COR-L47 (cell line): ENCODE measurements around the gene NAGA.
"Not testable (repeated sequence)": the region's sequence is repeated elsewhere in the genome, so short reads cannot be mapped to it uniquely, and the experiment has no call there.

Experiments used
- DNase-seq: peaks from one replicate; lab custom pipeline; 2025; lab: John Stamatoyannopoulos, UW

The NAGA gene

DNA sequence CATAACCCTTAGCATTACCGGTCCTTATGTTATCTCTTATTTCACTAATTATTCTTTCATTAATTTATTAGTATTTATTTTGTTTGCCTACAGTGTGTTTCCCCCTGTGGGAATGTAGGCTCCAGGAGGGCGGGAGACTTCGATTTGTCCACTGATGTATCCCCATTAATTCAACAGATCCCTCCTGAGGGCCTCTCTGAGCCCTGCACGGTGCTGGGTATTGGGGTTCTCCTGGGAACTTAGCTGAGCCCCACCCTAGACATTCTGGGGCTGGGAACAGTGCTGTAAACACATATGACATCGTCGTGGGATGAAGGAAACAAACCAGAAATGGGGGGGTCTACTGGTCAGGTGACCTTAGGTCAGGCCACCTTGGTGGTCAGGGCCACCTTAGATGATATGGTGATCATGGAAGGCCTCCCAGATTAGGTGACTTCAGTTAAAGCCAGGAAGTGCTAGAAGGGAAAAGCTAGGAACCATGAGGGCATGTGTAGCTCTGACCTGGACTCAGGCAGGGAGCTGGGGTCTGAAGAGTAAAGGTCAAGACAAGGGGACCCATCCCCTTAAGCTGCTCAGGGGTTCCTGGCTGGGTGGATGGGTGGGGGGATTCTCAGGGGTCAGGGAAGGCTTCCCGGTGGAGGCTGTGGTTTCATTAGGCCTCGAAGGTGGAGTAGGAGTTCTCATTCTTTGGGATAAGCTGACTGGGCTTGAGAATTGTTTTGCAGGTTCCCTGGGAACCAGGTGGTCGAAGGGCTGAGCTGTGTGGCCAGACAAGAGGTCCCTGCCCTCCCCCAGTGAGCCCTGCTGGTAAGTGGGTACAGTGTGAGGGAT, 4.4 kb upstream of the NAGA start:
- no peak for DNase-seq

DNA sequence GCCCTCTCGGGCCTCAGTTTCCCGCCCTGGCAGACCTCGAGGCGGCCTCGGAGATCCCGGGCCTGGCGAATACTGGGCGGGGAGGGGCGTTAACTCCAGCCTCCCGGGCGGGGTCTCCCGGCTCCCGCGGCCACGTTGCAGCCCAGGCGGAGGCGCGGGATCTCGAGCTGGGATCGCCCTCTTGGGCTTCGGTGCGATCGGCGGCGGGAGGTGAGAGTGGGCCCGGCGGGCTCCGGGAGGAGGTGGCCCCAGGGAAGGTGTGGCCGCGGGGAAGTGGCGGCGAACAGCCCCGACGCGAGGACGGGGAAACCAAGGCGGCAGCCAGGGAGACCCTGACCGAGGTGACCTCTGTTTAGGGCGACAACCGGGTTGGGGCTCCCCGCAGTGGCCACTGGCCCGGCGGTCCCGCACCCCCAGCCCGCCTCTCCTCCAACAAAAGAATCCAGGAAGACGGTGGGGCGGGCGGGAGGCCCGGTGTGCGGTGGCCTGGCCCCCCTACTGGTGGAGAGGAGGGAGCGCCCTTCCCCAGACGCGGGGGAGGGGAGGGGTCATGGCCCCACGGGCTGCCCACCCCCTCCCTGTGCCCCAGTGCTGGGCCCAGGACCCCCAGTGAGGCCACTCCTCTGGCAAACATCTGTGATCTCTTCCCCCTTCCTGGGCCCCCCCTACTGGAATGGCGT, 3.7 kb upstream of the NAGA start, which contains the start of gene PHETA2:
Gene PHETA2 (plus strand): TSS at position 117 of the 680 bp plus-strand sequence. CDS start 3,046 bp downstream, outside the sequence.
- no peak for DNase-seq

DNA sequence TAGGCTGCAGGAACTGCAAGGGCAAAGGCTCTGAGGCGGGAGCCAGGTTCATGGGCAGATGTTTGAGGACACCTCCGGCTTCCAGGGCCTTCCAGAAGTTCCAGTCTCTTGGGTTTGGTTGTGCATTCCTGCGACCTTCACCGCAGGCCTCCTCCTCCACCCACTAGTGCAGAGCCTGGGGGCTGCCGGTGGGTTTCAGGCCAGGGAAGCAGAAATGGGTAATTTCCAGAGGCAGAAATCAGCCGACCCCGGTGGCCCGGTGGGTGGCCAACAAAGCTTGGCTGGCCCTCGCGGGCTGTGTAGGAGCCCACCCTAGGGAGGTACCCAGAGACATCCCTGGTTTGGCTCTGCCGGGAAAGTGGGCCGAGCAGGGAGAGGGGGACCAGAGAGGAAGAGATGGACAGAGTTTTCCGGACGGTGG, 3.0 kb upstream of the NAGA start:
- no peak for DNase-seq

DNA sequence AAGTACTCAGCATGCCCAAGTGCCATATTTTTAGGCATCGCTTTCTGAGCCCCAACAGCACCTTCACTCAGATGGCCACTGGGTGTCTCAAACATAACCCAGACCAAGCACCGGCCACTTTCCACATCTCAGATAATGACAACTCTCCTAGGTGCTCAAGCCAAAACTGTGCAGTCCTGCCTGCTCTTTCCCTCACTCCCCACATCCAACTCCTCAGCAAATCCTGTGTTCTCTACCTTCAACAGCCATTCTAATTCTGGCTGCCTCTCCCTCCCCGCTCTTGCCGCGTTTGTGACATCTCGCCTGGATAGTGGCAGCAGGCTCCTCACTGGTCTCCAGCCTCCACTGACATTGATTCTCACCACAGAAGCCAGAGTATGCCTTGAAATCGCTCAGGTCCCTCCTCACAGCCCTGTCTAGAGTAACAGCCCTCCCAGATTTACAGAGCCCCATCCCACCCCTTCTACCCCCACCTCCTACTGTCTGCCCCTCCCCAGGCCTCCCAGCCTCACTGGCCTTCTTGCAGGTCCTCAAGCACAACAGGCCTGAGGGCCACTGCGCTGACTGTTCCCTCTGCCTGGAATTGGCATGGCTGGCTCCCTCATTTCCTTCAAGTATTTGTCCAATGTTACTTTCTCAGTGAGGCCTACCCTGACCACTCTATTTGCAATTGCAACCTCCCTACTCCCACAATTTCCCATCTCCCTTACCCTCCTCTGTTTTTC, 2.2 kb upstream of the NAGA start:
- DNase-seq = no peak

DNA sequence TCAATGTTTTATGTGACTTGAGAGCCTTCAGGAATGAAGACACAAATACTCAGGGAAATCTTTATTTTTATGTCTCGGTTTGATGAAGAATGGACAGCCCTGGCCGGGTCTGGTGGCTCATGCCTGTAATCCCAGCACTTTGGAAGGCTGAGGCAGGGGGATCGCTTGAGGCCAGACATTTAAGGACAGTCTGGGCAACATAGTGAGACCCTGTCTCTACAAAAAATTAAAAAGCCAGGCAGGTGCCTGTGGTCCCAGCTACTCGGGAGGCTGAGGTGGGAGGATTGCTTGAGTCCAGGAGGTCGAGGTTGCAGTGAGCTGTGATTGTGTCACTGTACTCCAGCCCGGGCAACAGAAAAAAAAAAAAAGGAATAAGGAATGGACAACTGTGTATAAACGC, 896 bp upstream of the NAGA start:
- DNase-seq = not testable (repeated sequence)

DNA sequence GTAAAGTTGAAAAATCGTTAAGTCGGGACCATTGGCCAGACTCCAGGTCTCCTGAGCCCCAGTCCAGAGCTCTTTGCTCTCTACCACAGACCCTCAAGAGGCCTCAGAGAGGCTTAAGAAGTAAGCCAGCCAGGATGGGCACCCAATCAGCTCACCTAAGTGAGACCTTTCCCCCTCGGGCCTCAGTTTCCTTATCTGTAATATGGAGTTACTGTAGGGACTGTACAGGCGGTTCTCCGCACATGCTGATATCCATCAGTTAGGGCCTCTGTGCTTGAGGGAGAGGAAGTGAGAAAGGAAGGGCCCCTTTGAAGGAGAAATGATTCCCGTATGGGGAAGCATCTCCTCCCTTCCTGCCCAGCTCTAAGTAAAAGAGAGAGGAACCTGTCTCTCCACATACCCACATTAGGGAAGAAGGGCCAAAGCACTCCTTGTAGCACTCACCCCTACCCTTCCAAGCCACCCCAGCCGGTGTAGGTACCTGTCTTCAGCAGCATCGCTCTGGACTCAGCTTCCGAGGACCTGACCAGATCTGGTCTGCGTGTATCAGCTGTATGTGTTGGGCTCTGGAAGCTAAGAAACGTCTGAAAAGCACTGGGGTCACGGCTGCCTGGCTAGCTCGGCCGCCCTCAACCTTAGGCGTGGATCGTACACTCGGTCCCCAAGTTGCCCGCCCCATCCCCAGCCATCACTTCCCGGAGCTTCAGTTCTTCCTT, 653 bp downstream of the NAGA start:
- no peak for DNase-seq

DNA sequence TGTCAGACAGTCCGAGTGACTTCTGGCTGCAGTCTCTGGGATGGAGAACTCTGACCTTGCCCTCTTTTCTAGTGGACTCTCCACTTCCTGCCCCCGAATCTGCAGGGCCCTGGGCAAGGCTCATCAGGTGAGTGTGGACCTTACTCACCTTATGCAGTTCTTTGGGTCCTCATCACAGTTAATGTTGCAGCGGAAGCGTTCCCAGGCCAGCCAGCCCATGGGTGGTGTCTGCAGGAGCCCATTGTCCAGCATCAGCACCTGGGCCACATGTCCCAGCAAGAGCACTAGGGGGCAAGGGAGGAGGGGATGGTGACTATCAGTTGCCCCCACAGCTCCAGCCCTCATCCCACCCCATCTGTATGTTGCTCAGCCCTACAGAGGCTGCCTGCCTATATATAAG, 2.3 kb downstream of the NAGA start:
- DNase-seq = no peak

DNA sequence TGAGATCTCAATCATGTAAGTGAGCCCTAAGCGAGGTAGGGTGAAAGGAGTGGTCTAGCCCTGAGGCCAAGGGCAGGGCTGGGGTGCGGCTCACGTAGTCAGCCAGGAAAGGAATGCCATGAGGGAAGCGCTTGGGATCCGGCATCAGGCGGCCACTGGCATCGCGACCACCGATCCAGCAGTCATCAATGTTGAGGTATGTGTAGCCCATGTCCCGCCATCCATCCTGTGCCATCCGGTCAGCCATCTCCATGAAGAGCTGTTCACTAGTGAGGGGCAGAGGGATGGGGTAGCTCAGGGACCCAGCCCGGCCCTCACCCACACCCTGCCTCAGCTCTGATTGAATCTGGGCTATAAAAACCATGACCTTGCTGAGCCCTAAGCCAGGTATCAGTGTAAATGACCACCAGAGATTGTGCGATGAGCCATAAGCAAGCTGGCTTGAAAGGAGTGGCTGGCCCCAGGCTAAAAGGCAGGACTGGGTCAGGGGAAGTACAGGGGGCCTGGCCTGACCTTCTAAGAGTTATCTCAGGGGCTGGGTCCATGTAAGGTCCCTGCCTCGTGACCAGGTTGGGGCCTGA, 2.9 kb downstream of the NAGA start:
- DNase-seq = no peak

DNA sequence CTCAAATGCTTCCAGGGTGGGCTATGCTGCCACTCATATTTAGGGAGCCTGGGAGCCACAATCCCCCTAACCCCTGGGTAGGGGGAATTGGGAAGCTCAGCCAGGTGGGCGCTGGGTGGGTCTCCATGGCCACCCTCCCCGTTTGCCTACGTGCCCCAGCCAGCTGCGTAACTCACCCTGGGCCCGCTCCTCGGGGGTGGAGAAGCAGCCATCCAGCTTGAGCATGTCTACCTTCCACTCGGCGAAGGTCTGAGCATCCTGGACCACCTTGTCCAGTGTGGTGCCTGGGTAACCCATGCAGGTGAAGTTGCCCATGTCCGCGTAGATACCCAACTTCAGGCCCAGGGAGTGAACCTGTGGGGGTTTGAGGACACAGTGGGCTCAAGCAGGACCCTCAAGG, 3.7 kb downstream of the NAGA start:
- no peak for DNase-seq

DNA sequence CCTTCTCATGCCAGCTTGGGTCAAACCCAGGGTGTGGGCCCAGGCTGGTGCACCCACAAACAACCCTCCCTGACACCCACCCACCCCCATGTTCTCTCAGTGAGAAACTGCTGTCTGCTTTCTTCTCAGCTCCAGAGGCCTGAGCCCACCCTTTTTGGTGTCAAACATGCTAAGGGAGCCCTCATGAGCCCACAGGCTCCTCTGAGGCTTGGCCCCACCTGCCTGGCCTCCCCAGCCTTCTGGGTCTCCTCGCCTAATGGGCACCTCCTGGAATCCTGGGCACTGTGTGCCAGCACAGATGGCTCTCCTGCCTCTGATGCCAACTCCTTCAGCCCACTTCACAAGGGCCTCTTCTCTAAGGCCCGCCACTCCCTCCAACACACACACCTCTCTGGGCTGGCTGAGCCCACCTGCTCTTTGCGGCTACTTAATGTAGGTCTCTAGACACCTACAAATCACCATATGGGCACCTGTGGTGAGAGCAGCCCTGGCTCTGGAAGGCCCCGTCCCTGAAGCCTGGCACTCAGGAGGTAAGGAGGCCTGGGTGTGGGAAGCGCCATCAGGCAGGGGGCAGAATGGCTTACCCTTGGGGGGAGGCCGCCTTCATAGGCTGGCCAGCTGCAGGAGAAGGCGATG, 4.4 kb downstream of the NAGA start:
- DNase-seq = no peak

DNA sequence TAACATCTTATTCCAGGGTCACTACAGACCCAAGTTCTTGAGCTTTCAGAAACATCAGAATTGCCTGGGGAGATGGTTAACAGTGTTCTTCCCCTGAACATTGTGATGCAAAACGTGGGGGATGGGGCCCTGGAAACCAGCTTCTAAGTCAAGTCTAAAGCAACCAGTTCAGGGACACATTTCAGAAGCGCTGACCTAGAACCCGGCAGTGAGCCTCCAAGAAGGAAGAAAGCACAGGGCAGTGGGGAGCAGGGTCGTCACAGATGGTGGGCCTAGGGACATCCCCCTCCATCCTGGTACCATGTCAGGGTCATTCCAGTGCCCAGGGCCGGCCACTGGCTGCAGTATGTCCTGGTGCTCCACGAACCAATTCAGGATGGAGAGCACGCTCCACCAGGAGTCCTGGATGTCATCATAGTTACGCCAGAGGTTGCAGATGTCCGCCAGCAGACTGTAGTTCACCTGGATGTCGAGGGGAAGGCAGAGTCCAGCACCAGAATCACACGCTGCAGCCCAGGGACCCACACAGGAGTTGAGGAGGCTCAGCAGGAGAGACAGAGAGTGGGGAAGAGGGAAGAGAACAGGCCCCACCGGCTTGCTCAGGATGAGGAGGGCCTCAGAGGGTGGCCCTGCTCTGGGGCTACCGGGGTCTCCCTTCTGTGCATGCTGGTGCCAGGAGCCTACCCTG, 5.0 kb downstream of the NAGA start:
- no peak for DNase-seq

DNA sequence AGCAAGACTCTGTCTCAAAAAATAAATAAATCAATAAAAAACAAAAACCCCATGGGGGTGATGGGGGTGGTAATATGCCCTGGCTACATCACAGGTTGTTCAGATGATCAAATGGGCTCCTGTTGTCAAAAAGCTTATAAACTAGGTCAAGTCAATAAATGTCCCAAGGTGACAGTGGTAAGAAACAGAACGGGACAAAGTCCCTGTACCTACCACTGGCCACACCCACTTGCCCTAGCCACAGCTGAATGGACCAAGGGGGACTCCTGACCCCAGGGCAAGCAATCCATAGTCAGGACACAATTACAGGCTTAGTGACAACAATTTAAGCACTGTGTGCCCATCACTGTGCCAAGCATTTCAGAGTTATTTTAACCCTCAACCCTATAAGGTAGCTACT, 6.0 kb downstream of the NAGA start:
- no peak for DNase-seq

DNA sequence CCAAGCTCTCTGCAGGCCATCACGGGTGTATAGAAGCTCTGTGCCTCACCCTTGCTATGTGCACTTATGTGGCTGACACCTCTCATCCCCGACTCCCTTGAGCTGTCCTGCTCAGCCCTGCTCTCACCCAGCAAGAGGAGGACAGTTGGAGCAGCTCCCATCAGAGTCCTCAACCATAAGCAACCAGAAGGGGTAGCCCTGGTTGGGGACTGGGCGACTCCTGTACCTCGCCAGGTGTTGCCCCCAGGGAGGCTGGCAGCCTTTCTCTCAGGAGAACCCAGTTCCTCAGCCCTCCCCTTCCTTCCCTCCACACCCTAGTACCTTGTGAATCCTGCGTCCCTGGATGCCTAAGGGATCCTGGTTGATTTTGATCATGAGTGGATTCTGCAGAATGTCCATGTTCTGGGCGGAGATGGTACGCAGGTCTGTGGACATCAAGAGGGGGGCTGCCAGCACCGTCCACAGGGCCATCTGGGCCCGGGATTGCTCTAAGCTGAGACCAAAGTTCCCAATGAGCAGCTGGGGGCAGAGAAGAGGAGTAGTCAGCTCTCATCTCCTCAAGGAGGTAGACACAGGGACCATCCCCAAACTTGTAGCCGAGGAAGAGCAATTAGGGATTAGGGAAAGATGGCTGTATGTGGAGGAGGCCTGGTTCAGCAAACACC, 8.0 kb downstream of the NAGA start:
- DNase-seq = no peak

DNA sequence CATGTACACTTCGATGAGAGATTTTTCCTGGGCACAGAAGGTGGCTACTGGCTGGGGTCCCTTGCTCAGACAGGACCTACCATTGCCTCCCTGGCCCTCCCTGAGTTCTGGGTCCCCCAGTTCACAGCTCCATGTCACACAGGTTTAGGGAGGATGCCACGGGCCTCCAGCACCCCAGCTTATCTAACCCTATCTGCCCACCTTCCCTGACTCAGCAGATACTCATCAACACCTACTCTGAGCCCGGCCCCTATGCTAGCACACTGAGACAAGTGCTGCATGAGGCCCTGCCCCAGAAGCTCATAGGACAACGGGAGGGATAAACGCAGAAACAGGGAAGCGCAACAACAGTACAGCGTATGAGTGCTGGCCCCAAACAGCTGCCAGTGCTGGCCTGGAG, 9.6 kb downstream of the NAGA start:
- no peak for DNase-seq

DNA sequence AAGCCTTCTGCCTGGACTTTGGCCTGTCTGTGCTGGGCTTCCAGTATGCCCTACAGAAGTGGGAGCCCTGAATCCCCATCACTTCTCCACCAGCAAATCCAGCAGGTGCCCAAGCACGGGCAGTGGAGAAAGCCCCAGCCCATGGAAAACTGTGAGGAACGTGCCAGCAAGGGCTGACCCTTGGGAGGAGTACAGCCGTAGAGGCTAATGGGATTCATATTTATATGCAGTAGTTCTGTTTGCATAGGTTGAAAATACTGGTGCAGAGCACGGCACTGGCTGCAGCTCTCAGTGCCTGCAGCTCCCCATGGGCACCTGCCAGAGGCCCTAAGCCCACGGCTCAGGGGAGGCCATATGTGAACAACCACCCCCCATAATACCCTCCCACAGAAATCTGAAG, 10.1 kb downstream of the NAGA start:
- DNase-seq = no peak

DNA sequence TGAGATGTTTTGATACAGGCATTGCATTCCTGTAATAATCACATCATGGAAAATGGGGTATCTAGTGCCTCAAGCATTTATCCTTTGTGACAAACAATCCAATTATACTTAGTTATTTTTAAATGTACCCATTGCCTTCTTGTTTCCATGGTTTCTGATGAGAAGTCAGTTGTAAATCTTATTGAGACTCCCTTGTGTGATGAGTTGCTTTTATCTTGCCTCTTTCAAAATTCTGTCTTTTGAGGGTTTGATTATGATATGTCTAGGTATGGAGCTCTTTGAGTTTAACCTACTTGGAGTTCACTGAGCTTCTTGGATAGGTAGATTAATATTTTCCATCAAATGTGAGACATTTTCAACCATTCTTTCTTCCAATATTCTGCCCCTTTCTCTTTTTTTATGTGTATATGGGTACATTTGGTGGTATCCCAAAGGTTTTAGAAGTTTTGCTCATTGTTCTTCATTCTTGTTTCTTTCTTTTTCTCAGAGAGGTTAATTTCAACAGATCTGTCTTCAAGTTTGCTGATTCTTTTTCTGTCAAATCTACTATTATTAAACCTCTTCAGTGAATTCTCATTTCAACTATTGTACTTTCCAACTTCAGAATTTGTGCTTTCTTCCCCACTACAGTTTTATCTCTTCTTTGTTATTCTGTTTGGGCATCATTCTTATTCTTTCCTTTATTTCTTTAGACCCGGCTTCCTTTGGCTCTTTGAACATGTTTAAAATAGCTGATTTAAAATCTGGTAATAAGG, 13.7 kb downstream of the NAGA start:
- DNase-seq = no peak

DNA sequence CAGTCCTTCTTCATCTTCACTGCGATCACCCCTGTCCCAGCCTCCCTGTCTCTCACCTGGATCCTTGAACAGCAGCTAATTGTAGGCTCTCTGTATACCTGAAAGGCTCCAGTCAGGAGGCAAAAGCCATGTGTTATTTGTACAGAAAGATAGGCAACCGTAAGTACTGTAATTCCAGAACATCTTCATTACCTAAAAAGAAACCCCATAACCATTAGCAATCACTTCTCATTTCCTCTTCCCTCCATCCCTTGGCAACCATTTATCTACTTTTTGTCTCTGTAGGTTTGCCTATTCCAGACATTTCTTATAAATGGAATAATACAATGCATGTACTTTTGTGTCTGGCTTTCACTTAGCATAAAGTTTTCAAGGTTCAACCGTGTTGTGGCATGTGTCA, 17.8 kb downstream of the NAGA start:
- DNase-seq = no peak

DNA sequence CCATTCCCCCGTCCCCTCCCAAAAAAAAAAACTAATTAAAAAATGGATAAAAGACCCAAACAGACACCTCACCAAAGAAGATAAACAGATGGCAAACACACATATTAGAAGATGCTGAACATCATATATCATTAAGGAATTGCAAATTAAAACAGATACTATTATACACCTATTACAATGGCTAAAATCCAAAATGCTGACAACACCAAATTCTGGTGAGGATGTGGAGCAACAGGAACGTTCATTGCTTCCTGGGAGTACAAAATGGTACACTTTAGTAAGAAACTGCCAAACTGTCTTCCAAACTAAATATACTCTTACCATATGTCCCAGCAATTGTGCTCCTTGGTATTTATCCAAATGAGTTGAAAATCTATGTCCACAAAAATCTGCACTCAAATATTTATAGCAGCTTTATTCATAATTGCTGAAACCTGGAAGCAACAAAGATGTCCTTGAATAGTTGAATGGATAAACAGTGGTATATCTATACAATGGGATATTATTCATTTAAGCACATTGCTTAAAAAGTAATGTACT, 19.9 kb downstream of the NAGA start:
- no peak for DNase-seq

DNA sequence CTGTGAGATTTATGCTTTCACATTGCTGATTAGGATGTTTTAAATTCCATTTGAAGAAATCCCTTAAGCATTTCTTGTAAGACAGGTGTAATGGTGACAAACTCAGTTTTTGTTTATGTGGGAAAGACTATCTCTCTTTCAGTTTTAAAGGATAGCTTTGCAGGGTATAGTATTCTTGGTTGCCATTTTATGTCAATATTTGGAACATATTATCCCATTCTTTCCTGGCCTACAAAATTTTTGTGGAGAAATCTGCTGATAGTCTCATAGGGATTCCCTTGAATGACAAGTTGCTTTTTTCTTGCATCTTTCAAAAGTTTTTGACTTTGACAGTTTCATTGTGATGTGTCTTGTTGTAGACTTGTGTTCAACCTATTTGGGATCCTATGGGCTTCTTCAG, 28.8 kb downstream of the NAGA start:
- DNase-seq = no peak
